ENCODE results near the gene SH3GL3.

GRCh38 chr15:83538682-83539081 lies 91.5 kb downstream of the SH3GL3 start:
- TF ChIP-seq CTCF (IDR thresholded peaks at IDR 0.05), result no peak
- TF ChIP-seq ZFX (IDR thresholded peaks at IDR 0.05; ENCODE audit: borderline replicate concordance), result no peak

Data from 22Rv1 (cell line).